Measurements from ENCODE around the gene PLK2. TPM values are rescaled to one million over a fixed set of nuclear protein-coding genes. Genes with fewer than 3 reads are reported as not detected.

Gene PLK2
- polyA plus RNA-seq, 2 of the 4 experiments (the other 2 are of a cell fraction): 168 to 230 TPM

- no peaks in the 10 kb centered on the region for H3K9me3 ChIP-seq
- H3K27ac ChIP-seq: no peak within 1 kb of the TSS
- TF ChIP-seq EHF (CRISPR knock-in tag; IDR thresholded peaks at IDR 0.05): no peak
- H3K4me2 ChIP-seq: no peak within 1 kb of the TSS
- POLR2A ChIA-PET: no interaction called here
- DNase-seq (ENCODE audit: low read depth in 1 of 2, low spot score in 1 of 2) (no peak), FAIRE-seq (peak; percentile 81), ATAC-seq (no peak)
- 66% methylated on average over 6 of the region's 6 CpGs for WGBS (ENCODE audit: missing lambda C conversion rate)
- no peaks in the 10 kb centered on the region for H3K4me1 ChIP-seq
- CTCF ChIA-PET: interaction anchor here (0.6 to 17.4 kb wide), 2 partner anchors 19 to 359 kb away, joined by 3 to 266 read pairs; no protein-coding TSS in a partner anchor
- no peak within 1 kb of the TSS for H3K4me3 ChIP-seq
Measured at GRCh38 chr5:58491216-58491892, 31.5 kb upstream of the PLK2 start, which contains the start of gene GAPT. Gene GAPT, plus strand, starts transcription at chr5:58491435. Its CDS starts 3,102 bp downstream, at chr5:58494537.

GRCh38 chr5:58490402-58491050 is 30.6 kb upstream of the PLK2 start:
- ATAC-seq (no peak), FAIRE-seq (no peak)
- WGBS (ENCODE audit: missing lambda C conversion rate): 42% methylated on average over 4 of the region's 4 CpGs

More at GRCh38 chr5:58490402-58491050, 30.6 kb upstream of the PLK2 start:
- no peak for DNase-seq (ENCODE audit: low read depth in 1 of 2, low spot score in 1 of 2)
- no peak overlapping the region for H3K4me3 ChIP-seq
- ChIA-PET POLR2A (no interaction called here), CTCF (interaction anchor here (0.6 to 17.4 kb wide), 3 partner anchors 8 to 360 kb away, joined by 3 to 266 read pairs (median 11); no protein-coding TSS in a partner anchor)
- no peaks in the 10 kb centered on the region for H3K4me1 ChIP-seq
- no peaks in the 10 kb centered on the region for H3K9me3 ChIP-seq
- H3K4me2 ChIP-seq: no peak overlapping the region
- no peak overlapping the region for H3K27ac ChIP-seq
- no peak for TF ChIP-seq FOSL2 (IDR thresholded peaks at IDR 0.05)
- TF ChIP-seq FOSL2 (CRISPR knock-in tag; IDR thresholded peaks at IDR 0.05): no peak
- no peak for TF ChIP-seq RCOR1 (IDR thresholded peaks at IDR 0.05; ENCODE audit: low read depth, low read length)
- TF ChIP-seq USF2 (IDR thresholded peaks at IDR 0.05): no peak
- no peak for TF ChIP-seq ELK1 (IDR thresholded peaks at IDR 0.05; ENCODE audit: low read depth, low read length)
- TF ChIP-seq PBX3 (IDR thresholded peaks at IDR 0.05): no peak
- TF ChIP-seq SREBF2 (IDR thresholded peaks at IDR 0.05): no peak
- TF ChIP-seq ZC3H11A (IDR thresholded peaks at IDR 0.05): no peak
- no peak for TF ChIP-seq SMC3 (IDR thresholded peaks at IDR 0.05)
- TF ChIP-seq E2F6 (IDR thresholded peaks at IDR 0.05; ENCODE audit: borderline replicate concordance, low read depth): no peak
- TF ChIP-seq KDM1A (IDR thresholded peaks at IDR 0.05; ENCODE audit: low read depth): no peak
- TF ChIP-seq HMGXB4 (CRISPR knock-in tag; IDR thresholded peaks at IDR 0.05; ENCODE audit: borderline replicate concordance): no peak

Data from A549 (cell line).